Dedifferentiated amniotic fluid mesenchymal stem cell (primary cell): ENCODE results near the gene RNF31.
A peak's percentile ranks its signal among the peaks of the same experiment; 100 is the strongest.

Experiments used
- DNase-seq: peaks from one replicate; pipeline ENCODE4 v3.0.0-alpha.2; 2016; ENCODE audit errors: extremely low spot score

RNF31 gene

GRCh38 chr14:24182110-24182882 lies 35.0 kb downstream of the RNF31 start:
- no peak for DNase-seq

GRCh38 chr14:24183014-24183481 lies 35.8 kb downstream of the RNF31 start:
- DNase-seq = no peak

DNA sequence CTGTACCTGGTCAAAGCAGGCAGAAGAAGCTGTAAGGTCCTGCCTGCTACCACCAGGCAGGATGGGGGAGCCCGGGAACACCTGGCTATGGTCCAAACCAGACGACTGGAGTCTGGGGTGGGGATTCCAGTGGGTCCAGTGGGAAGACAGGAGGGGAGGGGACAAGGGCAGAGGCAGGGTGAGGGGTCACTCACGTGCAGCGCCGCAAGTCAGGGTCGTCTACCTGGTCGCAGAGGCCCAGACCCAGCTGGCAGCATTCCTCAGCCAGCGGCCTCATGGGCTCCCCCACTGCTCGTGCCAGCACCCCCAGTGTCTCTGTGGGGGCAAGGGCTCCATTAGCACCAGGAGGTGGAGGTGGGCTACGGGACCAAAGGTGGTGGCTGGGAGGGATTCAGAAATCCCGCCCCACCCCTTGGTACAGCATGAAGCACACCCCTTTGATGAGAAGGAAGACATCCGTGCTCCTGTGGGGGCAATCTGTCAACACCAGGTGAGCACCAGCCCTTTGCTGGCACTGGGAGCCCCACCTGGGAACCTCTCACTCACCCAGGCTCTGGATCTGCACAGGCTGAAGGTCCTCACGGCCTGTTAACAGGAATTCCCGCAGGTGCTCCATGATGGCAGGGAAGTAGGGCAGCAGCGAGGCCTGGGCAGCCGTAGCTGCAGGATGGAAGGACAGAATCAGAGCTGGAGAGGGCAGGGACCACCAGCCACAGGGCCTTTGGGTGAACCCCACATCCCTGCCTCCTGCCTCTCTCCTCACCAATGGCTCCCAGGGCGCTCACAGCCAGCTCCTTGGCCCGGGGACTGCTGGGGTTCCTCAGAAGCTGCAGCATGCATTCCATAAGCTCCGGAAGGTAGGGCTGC lies 37.0 kb downstream of the RNF31 start:
- no peak for DNase-seq

- DNase-seq = no peak
Measured at GRCh38 chr14:24185026-24185425, 37.7 kb downstream of the RNF31 start.

DNA sequence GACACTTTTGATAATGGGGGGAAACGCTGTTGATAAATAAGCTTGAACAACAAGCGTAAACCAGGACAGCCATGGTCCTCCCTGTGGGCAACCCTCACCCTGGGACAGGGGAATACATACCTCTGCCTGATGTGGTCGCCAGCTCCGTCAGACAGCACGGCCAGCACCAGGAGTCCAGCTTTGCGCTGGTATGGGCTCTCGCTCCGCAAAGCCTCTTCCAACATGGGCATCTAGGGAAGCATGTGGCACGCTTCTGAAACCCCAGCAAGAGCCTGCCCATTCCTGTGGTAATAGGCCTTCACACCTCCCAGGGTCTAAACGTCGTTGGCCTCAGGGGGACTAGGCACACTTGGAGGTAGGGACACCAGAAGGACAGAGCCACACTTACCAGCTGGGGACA lies 38.4 kb downstream of the RNF31 start:
- DNase-seq = no peak

- DNase-seq = no peak
Measured at GRCh38 chr14:24186831-24187538, 39.7 kb downstream of the RNF31 start.

GRCh38 chr14:24187539-24187915 lies 40.2 kb downstream of the RNF31 start:
- DNase-seq = no peak

DNA sequence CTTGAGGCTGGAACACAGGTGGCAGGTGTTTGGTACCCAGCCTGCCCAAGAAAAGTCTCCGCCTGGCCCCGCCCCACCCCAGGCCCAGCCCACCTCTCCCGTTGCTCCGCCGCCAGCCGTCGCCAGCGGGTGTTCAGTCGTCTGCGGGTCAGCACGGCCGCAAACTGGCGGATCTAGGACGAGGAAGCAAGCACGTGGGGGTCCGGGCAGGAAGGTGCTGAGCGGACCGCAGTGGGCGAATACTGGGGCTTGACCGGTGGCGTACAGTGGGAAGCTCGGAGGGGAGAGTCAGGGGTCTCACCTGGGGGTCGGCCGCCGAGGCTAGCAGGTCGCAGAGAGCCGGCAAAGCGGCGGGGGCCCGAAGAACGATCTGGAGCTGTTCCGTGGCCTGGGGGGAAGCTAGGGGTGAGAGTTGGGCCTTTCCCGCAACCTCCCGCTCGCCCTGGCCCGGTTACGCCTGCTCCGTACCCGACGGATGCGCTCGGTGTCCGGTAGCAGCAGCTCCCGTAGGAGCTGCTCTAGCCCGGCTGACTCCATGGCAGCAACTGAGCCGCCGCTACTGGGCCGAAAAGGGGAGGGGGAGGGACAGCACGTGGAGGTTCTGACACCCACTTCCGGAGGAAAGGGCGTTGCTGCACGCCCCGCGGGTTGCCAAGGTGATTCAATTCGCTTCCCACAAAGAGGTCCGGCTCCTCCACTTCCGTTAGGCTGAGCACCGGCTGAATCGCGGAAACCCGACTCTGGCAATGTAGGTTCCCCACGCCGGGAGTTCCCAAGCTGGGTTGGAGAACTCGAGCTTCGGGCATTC lies 41.2 kb downstream of the RNF31 start, which contains the start of gene IPO4:
IPO4 (minus strand) TSS at position 566 of the 808 bp plus-strand sequence; CDS start at position 537, 29 bp downstream.
- peak; percentile 99 for DNase-seq

- no peak for DNase-seq
Measured at GRCh38 chr14:24189059-24189375, 41.7 kb downstream of the RNF31 start.

- DNase-seq = no peak
Measured at GRCh38 chr14:24189460-24189859, 42.2 kb downstream of the RNF31 start.

DNA sequence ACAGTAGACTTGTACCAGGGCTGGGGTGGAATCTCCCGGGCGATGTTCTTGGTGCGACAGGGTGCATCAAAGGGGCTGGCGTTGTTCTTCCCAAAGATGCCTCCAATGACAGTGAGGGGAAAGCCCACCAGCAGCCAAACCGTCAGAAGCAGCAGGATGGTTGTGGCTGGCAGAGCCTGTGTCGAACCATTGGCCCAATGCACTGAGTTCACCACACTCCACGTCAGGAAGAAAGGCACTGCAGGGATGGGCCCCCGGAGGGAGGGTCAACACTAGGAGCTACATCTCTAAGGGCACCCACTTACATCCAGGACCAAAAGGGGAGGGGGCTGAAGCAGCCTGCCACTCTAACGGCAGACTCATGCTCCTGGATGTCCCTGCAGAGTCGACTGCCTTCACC lies 43.1 kb downstream of the RNF31 start:
- DNase-seq = no peak

GRCh38 chr14:24192933-24193332 lies 45.6 kb downstream of the RNF31 start:
- DNase-seq = no peak

DNA sequence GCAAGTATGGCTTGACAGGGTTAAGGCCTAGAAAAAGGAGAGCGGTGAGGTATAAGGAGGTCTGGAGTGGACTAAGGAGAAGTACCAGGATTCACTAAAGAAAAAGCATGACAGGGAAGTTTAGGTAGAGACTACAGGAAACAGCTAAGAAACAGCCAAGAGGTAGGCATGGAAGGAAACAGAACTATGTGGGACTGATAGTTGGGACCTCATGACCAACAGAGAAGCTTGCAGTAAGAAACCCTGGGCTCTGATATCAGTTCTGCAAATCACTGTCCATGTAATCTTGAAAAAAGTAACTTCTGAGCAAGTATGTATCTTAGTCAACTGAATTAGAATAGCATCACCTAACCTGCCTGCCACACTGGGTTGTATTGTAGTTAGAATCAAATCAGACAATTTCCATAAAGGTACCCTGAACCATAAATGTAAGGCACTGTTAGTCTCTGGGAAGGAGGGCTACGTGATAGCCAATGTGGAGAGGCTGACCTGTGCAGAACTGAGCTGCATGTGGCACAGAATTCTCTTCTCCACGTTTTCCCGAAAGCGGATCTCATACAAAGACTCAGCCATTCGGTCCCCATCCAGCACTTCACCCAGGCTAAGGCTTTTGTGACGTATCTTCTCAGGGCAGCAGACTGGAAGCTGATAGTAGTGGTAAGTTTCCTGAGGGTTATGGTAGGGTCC lies 47.0 kb downstream of the RNF31 start:
- no peak for DNase-seq

GRCh38 chr14:24194873-24195185 lies 47.5 kb downstream of the RNF31 start:
- no peak for DNase-seq

- DNase-seq = peak; percentile 62
Measured at GRCh38 chr14:24195186-24196070, 48.1 kb downstream of the RNF31 start, which contains the start of gene TM9SF1. TM9SF1 (minus strand) TSS chr14:24195441; CDS start chr14:24195019, 422 bp downstream.

DNA sequence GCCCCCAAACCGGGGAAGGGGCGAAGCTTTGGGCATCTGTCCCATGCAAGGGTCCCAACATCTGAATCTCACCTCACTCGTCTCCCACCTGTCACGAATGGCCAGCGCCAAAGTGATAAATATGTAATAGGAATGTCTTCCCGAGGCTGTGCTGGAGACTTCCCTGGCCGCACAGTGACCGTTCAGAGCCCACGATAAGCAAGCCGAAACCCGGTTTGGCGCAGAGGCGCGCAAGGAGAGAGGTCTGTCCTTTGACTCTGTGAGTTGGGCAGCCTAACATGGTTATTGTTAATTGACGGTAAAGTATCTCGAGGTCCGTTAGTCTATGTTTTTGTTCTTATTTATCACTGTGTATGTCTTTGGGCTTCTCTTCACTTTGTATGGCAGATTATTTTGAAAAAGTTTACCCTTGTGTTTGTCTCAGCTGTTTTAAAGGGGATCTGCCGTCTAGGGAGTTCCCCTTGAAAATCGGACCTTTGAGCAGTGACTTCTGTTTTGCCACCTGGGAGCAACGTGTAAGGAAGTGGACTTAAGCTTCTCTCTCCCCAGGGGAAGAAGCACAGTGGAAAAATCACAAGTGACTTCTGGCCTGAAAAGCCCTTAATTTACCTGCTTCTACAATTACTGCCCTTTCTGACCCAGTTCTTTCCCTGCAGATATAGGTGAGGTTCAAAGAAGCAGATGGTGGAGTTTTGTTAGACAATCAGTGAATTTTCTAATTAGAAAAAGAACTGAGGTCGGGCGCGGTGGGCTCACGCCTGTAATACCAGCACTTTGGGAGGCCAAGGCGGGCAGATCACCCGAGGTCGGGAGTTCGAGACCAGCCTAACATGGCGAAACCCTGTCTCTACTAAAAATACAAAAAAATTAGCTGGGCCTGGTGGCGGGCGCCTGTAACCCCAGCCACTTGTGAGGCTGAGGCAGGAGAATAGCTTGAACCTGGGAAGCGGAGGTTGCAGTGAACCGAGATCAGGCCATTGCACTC lies 49.1 kb downstream of the RNF31 start:
- DNase-seq = no peak

DNA sequence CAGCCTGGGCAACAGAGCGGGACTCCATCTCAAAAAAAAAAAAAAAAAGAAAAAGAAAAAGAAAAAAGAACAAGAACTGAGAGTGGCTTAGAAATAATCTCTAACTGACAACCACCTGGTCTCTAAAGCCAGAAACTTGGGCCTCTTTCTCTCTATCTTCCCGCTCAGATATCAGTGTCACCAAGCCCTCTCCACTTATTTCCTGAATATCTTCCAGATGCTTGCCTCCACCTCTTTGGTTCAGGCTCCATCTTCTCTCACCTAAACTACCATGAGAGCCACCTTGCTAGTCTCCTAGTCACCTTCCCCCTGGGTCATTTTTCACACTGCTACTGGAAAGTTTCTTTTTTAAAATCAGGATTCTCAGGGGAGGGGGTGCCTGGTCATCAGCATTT lies 49.8 kb downstream of the RNF31 start:
- no peak for DNase-seq

DNA sequence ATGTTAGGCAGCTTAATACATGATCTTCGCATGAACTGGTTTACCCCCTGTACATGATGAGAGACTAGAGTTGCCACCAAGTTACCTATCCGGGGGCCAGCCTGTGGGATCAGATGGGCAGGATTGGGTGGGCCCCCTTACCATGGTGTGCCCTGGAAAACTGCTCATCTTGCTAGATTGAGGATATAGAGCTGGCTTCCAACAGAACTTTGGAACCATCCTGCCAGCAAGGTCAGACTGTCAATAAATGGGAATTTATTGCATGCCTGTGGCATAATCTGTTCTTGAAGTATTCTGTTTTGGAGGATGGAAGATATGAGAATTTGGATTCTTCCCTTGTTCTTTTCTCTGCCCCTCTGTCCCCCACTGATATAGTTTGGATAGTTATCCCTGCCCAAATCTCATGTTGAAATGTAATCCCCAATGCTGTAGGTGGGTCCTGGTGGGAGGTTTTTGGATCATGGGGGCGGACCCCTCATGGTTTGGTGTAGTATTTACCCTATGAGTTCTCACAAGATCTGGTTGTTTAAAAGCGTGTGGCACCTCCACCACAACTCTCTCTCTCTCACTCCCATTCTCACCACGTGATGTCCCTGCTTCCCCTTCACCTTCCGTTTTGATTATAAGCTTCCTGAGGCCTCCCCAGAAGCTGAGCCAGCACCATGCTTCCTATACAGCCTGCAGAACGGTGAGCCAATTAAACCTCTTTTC lies 51.7 kb downstream of the RNF31 start:
- DNase-seq = no peak
